NCI-H2029 treated with DMSO at 0.1 percent for 48 hours (cell line): Measurements from ENCODE around the gene RANBP17.
"Not testable (repeated sequence)": the region's sequence is repeated elsewhere in the genome, so short reads cannot be mapped to it uniquely, and the experiment has no call there.

Experiments
- DNase-seq: peaks from one replicate; lab custom pipeline; 2025; lab: John Stamatoyannopoulos, UW

The RANBP17 gene

DNA sequence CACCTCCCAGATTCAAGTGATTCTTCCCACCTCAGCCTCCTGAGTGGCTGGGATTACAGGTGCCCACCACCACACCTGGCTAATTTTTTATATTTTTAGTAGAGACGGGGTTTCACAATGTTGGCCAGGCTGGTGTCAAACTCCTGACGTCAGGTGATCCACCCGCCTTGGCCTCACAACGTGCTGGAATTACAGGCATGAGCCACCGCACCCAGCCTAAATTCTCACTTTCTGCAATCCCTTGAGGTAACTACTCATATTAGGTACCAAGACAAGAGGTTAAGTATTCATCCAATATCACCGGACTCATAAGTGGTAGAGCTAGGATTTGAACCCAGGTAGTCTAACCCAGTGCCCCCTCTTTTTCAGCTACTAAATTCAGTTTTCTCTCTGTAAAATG lies 436.1 kb downstream of the RANBP17 start:
- not testable (repeated sequence) for DNase-seq

DNA sequence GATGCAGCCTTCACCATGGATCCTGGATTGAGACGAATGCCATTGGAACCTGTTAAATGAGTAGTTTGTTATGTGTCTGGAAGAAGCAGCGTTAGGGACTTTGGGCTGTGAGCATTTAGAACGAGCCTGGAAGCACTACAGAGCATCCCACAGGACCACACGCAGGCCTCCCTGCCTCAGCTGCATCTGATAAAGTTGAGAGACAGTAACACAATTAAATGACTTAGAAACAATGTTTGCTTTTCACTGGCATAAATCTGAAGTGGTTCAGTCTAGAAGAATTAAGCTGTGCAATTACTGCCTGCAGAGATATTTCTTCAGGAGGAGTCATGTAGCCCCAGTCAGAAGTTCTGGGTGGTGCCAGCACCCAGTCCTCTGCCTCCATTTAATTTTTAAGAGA lies 437.4 kb downstream of the RANBP17 start:
- DNase-seq, result no peak

DNA sequence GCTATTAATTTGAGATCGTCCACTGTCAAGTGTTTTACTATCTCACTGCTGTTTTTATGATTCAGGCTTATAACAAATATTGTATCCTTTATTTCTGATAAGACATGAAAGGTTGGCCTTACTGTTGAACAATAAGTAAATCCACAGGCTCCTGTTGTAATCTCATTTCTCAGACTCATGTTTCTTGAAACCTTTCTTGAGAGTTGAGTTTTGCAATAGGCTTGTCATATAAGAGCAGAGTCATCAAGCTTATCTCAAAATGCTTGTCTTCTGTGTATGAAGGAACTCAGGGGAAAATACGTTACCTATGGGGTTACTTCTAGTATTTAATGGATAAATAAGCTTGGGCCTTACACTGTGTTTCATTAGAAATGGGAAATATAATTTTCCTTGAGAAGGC lies 438.0 kb downstream of the RANBP17 start:
- DNase-seq, result no peak

DNA sequence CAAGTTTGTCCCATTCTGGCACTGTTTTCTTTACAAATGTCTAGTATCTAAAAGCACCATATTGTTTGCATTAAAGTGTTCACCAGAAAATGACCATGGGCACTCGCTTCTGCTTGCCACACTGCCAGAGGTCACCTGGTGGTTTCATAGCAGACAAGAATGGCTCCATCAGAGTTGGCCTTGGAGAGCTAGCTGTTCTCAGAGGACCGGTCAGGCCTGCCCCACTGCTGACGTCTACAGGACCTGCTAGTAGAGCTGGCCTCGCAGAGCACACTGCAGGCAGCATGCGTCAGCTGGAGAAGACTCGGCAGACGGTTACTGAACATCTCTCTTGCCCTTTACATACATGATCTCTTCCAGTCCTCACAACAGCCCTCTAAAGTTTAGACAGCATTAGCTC lies 438.5 kb downstream of the RANBP17 start:
- no peak for DNase-seq

DNA sequence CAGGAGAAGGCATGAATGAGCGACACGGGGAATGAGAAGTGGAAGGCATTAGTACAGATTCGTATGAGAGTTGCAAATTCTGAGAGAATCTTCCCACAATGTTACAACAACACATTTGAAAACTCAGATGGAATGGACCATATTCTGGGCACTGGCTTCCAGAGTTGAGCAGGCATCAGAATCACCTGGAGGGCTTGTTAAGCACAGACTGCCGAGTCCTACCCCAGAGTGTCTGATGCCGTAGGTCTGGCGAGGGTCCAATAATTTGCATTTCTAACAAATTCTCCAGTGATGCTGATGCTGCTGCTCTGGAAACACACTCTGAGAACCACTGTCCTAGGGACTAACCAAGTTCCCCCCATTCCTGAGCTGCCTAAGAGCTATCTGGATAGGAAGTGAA lies 444.3 kb downstream of the RANBP17 start:
- no peak for DNase-seq

DNA sequence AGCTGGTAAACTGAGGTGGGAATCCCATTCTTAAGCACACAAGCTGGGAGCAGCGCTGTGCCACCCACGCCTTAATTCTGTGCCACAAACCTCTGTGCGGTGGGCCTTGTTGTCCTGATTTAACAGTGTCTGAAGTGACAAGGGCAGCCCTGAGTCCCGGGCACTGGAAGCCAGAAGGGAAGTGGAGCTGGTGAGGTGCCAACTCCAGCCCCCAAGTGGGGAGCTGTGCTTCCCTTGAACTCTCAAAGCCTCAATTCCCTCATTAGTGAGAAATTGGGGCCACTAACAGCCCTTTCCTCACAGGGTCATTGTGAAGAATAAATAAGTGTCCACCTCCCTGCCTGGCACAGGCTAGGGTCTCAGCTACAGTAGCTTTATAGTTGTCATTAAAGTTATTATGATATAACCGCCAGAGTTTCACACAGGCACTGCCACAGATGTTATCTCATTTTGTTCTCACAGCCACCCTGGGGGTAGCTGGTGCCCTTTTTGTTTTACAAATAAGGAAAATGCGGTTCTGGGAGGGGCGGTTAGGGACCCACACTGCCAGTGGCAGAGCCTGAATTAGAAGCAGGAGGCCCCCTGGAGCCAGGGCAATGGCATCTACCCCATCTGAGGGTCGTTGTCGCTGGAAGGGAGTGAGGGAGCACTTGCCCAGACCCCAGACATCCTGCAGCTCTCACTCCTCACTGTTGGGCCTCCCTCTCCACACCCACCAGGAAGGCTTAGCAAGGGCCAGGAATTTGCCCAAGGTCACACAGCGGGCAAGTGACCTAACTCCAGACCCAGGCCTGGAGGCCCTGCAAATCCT lies 445.2 kb downstream of the RANBP17 start:
- DNase-seq, result no peak

DNA sequence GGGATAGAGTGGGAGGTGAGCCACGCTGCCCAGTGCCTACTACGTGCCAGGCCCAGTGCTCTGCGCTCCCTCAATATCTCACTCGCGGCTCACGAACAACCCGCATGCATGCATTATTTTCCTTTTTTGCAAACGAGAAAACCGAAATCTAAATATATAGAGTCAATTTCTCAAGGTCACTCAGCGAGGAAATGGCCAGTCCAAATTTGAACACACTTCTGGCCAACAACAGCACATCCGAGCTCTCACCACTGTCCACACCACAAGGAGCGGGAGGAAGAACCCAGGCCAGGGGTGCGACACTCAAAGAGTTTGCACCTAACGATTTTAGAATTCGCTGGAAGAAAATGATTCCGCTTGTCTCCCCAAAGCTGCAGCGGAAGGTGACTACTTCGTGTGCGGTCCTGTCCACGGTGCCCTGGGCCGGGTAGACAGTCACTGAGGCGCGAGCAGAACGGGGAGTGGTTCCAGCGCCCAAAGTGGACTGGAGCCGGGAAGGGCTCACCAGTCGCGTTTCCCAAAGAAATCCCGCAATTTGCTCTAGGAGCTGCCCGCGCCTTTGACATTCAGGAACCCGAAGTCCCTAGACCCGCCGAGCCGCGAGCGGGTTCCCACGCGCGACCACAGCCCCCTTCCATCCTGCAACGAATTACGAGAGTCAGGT lies 446.1 kb downstream of the RANBP17 start:
- DNase-seq, result no peak

DNA sequence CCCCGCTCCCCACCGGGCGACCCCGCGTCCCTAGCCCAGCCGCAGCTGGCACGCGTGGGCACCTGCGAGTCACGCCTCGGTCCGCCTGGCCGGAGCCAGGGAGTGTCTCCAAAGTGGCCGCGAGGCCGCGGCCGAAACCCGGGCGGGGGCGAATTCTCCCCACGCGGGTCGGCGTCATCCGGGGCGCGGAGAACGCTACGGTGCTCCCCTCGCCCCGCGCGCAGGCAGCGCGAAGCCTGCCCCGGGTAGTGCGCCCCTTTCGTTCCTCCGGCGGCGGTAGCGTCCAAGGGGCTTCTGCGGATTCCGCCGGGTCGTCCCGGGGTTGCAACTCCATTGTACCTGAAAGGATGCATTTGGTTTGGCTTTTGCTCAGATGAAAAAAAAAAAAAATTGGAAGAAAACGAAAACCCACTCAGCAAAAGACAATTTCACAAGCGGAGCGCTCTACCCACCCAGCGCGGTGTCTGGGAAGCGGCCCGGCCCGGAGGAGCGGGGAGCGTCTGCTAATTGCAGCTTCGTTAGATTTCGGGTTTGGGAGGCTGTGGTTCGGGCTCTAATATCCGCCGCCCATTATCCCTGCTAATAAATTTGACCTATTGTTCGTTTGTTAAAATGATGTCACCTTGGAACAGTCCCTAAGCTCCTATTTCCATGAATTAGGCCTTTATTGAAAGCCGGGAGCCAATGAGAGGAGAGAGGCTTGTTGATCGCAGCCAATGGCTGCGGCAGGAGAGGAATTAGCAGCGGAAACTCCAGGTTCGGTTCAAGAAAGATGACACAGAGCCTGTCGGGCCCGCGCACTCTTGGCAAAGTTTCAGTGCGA lies 446.8 kb downstream of the RANBP17 start, which contains the start of gene TLX3:
Gene TLX3, plus strand, starts transcription at position 796 of the 823 bp plus-strand sequence. CDS start 118 bp downstream, outside the sequence.
- peak; percentile 83 for DNase-seq

DNA sequence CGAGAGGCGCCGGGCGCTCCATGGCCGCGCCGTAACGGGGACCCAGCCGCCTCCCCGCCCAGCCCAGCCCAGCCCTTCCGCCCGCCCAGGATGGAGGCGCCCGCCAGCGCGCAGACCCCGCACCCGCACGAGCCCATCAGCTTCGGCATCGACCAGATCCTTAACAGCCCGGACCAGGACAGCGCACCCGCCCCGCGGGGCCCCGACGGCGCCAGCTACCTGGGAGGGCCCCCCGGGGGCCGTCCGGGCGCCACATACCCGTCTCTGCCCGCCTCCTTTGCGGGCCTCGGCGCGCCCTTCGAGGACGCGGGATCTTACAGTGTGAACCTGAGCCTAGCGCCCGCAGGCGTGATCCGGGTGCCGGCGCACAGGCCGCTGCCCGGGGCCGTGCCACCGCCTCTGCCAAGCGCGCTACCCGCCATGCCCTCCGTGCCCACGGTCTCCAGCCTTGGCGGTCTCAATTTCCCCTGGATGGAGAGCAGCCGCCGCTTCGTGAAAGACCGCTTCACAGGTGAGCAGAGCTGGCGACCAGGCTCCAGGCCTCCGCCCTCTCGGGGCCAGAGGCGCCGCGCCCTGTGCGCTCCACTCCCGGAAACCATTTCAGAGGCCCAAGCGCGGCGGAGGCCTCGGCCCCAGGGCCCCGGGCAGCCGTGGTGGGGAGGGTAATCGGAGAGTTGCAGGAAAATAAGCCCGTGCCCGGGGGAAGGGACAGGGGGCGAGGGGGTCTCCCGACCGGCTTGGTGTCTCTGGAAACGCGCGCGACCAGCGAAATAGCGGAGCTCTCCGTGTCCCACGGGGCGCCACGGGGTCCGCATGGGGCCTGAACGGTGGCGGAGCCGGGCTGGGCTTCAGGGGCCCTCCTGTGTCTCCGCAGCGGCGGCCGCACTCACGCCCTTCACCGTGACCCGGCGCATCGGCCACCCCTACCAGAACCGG lies 447.7 kb downstream of the RANBP17 start:
- DNase-seq, result no peak

DNA sequence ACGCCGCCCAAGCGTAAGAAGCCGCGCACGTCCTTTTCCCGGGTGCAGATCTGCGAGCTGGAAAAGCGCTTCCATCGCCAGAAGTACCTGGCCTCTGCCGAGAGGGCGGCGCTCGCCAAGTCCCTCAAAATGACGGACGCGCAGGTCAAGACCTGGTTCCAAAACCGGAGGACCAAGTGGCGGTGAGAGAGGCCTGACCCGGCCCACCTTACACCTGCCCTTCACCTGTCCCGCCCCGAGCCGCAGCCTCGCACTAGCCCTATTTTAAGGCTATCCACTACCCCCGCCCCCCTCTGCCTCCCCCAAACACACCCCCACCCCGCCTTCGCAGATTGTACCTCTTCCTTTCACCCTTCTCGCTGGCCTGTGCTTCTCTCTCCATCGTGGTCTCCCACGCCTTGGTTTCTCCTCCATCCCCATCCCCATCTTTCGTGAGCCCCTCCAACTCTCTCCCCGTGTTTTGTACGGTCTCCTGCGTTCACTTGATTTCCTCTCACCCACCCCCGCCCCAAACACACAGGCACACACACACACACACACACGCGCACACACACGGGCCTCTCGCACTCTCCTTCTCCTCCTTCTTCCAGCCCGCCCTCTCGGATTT lies 448.5 kb downstream of the RANBP17 start:
- DNase-seq, result peak; percentile 17

DNA sequence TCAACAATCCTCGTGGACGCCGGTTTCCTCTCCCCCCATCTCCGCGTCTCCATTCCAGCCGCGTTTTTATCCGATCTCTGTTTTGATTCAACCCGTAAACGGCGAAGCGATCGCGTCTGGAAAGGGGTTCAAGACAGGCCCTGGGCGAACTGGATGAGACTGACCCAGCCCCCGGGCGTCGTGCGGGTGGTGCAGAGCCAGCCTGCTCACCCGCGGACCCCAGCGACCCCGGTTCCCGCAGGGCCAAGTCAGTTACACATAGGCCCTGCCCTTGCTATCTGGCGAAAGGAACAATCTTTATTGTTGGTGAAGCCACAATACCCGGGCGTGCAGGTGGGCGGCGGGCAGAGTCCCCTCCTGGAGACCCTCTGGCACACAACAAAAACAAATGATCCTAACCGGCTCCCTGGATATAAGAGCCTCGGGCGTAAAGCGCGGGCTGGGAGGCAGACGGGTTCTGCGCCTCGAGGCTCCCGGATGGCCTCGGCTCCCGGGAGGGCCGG lies 449.1 kb downstream of the RANBP17 start:
- no peak for DNase-seq

DNA sequence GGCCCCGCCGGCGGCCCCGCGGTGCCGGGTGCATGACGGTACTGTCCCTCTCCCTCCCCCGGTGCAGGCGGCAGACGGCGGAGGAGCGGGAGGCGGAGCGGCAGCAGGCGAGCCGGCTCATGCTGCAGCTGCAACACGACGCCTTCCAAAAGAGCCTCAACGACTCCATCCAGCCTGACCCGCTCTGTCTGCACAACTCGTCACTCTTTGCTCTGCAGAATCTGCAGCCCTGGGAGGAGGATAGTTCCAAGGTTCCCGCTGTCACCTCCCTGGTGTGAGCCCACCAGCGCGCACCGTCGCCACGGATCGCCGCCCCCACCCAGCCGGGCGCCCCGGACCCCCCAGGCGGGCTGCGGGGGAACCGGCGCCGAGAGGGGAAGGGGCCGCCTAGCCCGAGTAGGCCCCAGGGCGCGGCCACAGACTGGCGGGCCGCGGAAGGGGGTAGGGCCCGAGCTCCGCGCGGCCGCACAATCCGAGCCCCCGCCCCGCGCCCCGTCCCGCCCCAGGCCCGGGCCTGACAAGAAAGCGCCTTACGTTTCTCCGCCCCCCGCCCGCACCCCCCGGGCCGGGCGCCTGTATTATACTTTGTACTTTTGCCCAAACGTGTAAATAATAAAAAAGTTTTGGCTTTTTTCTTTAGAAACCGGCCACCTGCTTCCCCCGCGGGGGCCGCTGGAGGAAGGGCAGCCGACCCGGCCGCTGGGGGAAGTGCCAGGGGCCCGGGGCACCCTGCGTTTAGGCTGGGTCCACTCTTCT lies 449.7 kb downstream of the RANBP17 start:
- no peak for DNase-seq

DNA sequence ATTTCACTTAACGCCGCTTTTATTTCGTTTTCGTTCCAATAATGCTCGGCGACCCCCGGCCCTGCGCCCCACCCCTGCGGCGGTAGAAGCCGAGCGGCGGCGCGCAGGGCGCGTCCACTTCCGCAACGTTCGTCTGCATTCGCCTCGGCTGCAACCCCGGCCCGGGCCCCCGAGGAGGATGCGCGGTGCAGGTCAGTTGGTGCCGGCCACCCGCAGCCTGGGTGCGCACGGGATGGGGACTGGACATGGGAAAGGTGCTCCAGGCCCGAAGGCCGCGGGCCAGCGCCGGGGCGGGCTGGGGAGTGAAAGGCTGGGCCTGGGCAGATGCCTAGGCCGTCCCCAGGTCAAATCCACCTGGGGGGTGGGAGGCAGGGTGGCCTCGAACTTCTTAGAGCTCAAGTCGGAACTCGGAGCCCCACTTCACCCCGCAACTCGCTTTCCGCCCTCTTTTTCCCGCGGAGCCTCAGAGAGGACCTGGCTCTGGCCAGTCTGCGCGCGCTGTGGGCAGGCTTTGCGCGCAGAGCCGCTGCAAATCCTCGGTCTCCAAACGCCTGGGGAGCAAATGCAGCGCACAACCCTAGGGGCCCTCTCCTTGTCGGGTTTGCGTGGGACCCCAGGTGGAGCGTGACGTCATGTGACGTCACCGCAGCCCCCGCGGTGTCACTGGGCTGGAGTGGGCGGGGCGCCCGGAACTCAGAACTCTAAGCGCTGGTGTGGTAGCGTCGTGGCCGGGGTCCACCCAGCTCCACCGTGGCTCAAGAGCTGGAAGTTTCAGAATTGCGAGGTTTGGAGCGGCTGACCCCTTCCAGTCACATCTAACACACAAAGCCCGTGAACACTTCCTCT lies 450.5 kb downstream of the RANBP17 start:
- DNase-seq, result no peak

DNA sequence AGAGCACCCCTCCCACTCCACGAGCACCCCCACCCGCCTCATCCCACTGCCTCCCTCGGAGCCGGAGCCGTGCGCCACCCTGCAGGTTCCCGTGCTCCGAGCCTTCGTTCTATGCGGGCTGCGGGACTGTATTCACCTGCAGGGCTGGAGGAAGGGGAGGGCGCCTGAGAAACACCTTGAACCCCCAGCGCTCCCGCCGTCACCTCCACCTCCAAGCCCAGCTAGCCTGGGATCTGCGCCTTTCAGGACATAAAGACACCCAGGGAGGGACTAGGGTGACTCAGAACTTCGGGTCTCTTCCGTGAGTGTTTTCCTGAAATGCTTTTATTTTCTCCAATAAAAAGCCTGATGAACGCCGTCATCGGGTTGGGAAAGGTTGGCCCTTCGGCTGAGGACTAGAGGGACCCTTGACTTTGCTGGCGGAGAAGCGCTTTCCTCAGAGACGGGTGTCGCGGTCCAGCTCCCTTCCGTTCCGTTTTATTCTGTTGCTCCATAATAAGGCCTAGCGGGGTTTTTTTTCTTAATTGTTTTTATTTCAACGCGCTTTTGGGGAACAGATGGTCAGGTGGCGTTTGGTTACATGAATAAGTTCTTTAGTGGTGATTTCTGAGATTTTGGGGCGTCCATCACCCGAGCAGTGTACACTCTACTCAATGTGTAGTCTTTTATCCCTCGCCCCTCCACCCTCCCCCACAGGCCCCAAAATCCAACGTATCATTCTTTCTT lies 451.8 kb downstream of the RANBP17 start:
- DNase-seq, result no peak

DNA sequence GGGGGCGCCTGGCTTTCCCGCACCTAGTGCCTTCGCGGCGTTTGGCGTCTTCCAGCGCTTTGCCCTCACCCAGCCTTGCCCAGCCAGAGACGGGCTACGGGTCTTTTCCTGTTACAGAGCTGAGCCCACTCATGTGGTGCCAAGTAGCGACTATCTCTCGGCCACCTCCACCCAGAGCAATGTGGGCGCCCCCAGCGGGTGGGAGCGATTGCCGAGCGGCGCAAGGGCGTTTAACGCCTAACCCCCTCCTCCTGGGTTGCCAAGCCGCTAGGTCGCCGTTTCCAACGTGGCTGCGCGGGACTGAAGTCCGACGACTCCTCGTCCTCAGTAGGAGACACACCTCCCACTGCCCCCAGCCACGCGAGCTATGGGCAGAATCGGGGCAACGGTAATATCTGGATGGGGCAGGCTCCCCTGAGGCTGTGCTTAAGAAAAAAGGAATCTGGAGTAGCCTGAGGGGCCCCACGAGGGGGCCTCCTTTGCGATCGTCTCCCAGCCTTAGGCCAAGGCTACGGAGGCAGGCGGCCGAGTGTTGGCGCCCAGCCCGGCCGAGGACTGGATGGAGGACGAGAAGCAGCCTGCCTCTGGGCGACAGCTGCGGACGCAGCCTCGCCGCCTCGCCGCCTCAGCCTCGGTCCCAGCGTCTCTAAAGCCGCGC lies 453.0 kb downstream of the RANBP17 start:
- no peak for DNase-seq

DNA sequence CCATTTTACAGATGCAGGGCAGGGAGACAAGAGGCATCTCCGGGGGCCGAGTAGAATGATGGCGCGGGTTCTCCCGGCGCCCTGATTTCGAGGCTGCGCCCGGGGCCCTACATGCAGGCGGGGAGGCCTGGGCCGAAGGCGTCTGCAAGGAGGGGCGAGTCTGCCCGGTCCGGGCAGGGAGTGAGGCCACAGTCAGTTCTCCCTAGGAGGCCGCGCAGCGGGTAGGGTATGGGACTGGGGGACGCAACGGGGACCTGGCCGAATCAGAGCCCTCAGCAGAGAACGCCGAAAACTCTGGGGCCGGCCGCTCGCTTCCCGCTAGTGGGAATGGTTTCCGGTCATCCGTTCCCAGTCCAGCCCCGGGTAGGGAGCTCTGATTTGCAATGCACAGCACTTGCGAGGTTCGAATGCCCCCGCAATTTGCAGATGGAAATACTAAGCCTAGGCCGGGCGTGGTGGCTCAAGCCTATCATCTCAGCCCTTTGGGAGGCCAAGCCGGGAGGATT lies 453.6 kb downstream of the RANBP17 start:
- no peak for DNase-seq

DNA sequence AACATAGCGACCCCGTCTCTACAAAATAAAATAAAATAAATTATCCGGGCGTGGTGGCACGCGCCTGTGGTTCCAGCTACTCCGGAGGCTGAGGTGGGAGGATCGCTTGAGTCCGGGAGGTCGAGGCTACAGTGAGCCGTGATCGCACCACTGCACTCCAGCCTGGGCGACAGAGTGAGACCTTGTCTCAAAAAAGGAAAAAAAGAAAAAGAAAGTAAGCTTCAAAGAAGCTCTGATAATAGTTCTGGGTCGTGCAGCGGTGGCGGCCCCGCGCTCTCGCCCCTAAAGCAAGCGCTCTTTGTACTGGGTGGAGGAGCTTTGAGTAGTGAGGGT lies 454.1 kb downstream of the RANBP17 start:
- no peak for DNase-seq
